Activated naive CD4-positive, alpha-beta T cell treated with anti-CD3 and anti-CD28 coated beads, Interleukin-2, amount 50 U/mL, for 16 hours (primary cell): Measurements from ENCODE around the gene DDX4.
"Not testable (repeated sequence)": the region's sequence is repeated elsewhere in the genome, so short reads cannot be mapped to it uniquely, and the experiment has no call there.

ENCODE experiments used
- DNase-seq: peaks from one replicate; pipeline ENCODE4 v3.0.0-alpha.2; 2020

Gene DDX4

GRCh38 chr5:55737793-55738192 is at the start of gene DDX4:
Gene DDX4, plus strand, starts transcription at chr5:55738061. Its CDS starts 903 bp downstream, at chr5:55738964.
- DNase-seq, result no peak

- DNase-seq, result no peak
Measured at GRCh38 chr5:55691265-55692105, 46.4 kb upstream of the DDX4 start.

GRCh38 chr5:55692106-55692417 is 45.8 kb upstream of the DDX4 start:
- no peak for DNase-seq

GRCh38 chr5:55692509-55692908 is 45.4 kb upstream of the DDX4 start:
- DNase-seq, result no peak

GRCh38 chr5:55694152-55694830 is 43.6 kb upstream of the DDX4 start:
- no peak for DNase-seq

GRCh38 chr5:55696704-55697103 is 41.2 kb upstream of the DDX4 start:
- not testable (repeated sequence) for DNase-seq

- no peak for DNase-seq
Measured at GRCh38 chr5:55699041-55699688, 38.7 kb upstream of the DDX4 start.

GRCh38 chr5:55700745-55701144 is 37.1 kb upstream of the DDX4 start:
- DNase-seq, result no peak

GRCh38 chr5:55701462-55702103 is 36.3 kb upstream of the DDX4 start:
- DNase-seq, result no peak

GRCh38 chr5:55702598-55703345 is 35.1 kb upstream of the DDX4 start:
- DNase-seq, result no peak

- DNase-seq, result no peak
Measured at GRCh38 chr5:55706230-55706629, 31.6 kb upstream of the DDX4 start.

- no peak for DNase-seq
Measured at GRCh38 chr5:55708732-55709131, 29.1 kb upstream of the DDX4 start.

GRCh38 chr5:55711507-55712022 is 26.3 kb upstream of the DDX4 start:
- no peak for DNase-seq

GRCh38 chr5:55712023-55712859 is 25.6 kb upstream of the DDX4 start, which contains the start of gene SLC38A9:
Gene SLC38A9, minus strand, starts transcription at chr5:55712324. Its CDS starts 14,366 bp downstream, at chr5:55697958.
- peak; percentile 93 for DNase-seq

GRCh38 chr5:55713871-55714270 is 24.0 kb upstream of the DDX4 start:
- DNase-seq, result no peak

- DNase-seq, result no peak
Measured at GRCh38 chr5:55714339-55714738, 23.5 kb upstream of the DDX4 start.

GRCh38 chr5:55714749-55715148 is 23.1 kb upstream of the DDX4 start:
- DNase-seq, result no peak

GRCh38 chr5:55715519-55716078 is 22.3 kb upstream of the DDX4 start:
- no peak for DNase-seq

- DNase-seq, result not testable (repeated sequence)
Measured at GRCh38 chr5:55719026-55719425, 18.8 kb upstream of the DDX4 start.

- no peak for DNase-seq
Measured at GRCh38 chr5:55720188-55720703, 17.6 kb upstream of the DDX4 start.

GRCh38 chr5:55724281-55724680 is 13.6 kb upstream of the DDX4 start:
- DNase-seq, result no peak
